Astrocyte (in vitro differentiated cells and primary cell): ENCODE data around the gene USP21. TPM values are rescaled to one million over a fixed set of nuclear protein-coding genes. Genes with fewer than 3 reads are reported as not detected.

Experiments used
- DNase-seq: peaks from one replicate; pipeline ENCODE4 v3.0.0-alpha.2; 2010; ENCODE audit warnings: low read depth
- FAIRE-seq: peaks from 2 replicates; lab custom pipeline; 2011; peaks lifted over from hg19 to GRCh38; lab: Jason Lieb, UNC
- H2AFZ ChIP-seq: 2 replicates; pipeline ENCODE4 v1.6.0; 2012; ENCODE audit warnings: low read depth, low read length, inconsistent platforms
- H3K27ac ChIP-seq: 2 replicates; pipeline ENCODE4 v1.5.1; 2011; ENCODE audit warnings: low read depth, low read length, inconsistent platforms
- H3K27me3 ChIP-seq: 2 replicates; pipeline ENCODE4 v1.6.0; 2011; ENCODE audit warnings: low read length, inconsistent platforms; ENCODE audit not compliant: insufficient read depth
- H3K36me3 ChIP-seq: 2 replicates; pipeline ENCODE4 v1.5.1; 2011; ENCODE audit warnings: low read length, inconsistent platforms; ENCODE audit not compliant: insufficient read depth
- H3K4me1 ChIP-seq: 2 replicates; pipeline ENCODE4 v1.5.1; 2011; ENCODE audit warnings: low read length, inconsistent platforms; ENCODE audit not compliant: insufficient read depth
- H3K4me2 ChIP-seq: 2 replicates; pipeline ENCODE4 v1.6.0; 2012; ENCODE audit warnings: low read length, inconsistent platforms
- H3K4me3 ChIP-seq: 2 replicates; pipeline ENCODE4 v1.5.1; 2011; ENCODE audit warnings: low read depth, mild to moderate bottlenecking, low read length, inconsistent platforms; ENCODE audit not compliant: insufficient read depth
- H3K79me2 ChIP-seq: 2 replicates; pipeline ENCODE4 v1.6.0; 2012; ENCODE audit warnings: mild to moderate bottlenecking, low read length, inconsistent platforms; ENCODE audit not compliant: insufficient read depth
- H3K9ac ChIP-seq: 2 replicates; pipeline ENCODE4 v1.6.0; 2012; ENCODE audit warnings: mild to moderate bottlenecking, low read length, inconsistent platforms
- H3K9me3 ChIP-seq: 2 replicates; pipeline ENCODE4 v1.5.1; 2012; ENCODE audit warnings: low read depth, mild to moderate bottlenecking, low read length, inconsistent platforms; ENCODE audit not compliant: insufficient read depth
- H4K20me1 ChIP-seq: 2 replicates; pipeline ENCODE4 v1.6.0; 2012; ENCODE audit warnings: low read length, inconsistent platforms; ENCODE audit not compliant: insufficient read depth
- H3K27ac Mint-ChIP-seq: one replicate; pipeline ENCODE4 v1.8.0; 2021; ENCODE audit warnings: mild to moderate bottlenecking, mixed read lengths; ENCODE audit not compliant: unreplicated experiment
- H3K27me3 Mint-ChIP-seq: one replicate; pipeline ENCODE4 v1.8.0; 2021; ENCODE audit warnings: low read depth, mixed read lengths; ENCODE audit not compliant: unreplicated experiment
- H3K36me3 Mint-ChIP-seq: one replicate; pipeline ENCODE4 v1.8.0; 2021; ENCODE audit warnings: low read depth, mixed read lengths; ENCODE audit not compliant: unreplicated experiment
- H3K4me1 Mint-ChIP-seq: one replicate; pipeline ENCODE4 v1.8.0; 2021; ENCODE audit warnings: low read depth, mixed read lengths; ENCODE audit not compliant: unreplicated experiment
- H3K4me3 Mint-ChIP-seq: one replicate; pipeline ENCODE4 v1.8.0; 2021; ENCODE audit warnings: mild to moderate bottlenecking, moderate library complexity, mixed read lengths; ENCODE audit not compliant: unreplicated experiment
- H3K9me3 Mint-ChIP-seq: one replicate; pipeline ENCODE4 v1.8.0; 2021; ENCODE audit warnings: mild to moderate bottlenecking, mixed read lengths; ENCODE audit not compliant: unreplicated experiment
- CTCF ChIP-seq: IDR thresholded peaks from 2 replicates; pipeline ENCODE4 v1.5.1; 2011; ENCODE audit warnings: low read depth, mild to moderate bottlenecking, inconsistent platforms, low read length, moderate library complexity; ENCODE audit not compliant: insufficient read depth
- EZH2 ChIP-seq: IDR thresholded peaks from 2 replicates; pipeline ENCODE4 v1.6.1; 2012; ENCODE audit warnings: mild to moderate bottlenecking, low read length, inconsistent platforms; ENCODE audit not compliant: insufficient read depth
- total RNA-seq: library from RNA; stranded (reverse); gene quantifications from 2 replicates; pipeline ENCODE4 v1.2.1, GENCODE V29; 2021

Gene USP21
- total RNA-seq, 1 donor from 2014 or later: 14.4 TPM

GRCh38 chr1:161187311-161187710, 28.0 kb downstream of the USP21 start:
- Mint-ChIP-seq H3K36me3 (peaks cover 2% of the 10 kb centered on the region), H3K9me3 (peaks cover 2% of the 10 kb centered on the region), H3K4me1 (peaks cover 10% of the 10 kb centered on the region), H3K27me3 (peaks cover 6% of the 10 kb centered on the region), H3K4me3 (no peak overlapping the region), H3K27ac (no peak overlapping the region)
- Histone ChIP-seq H3K27ac (no peak overlapping the region), H3K4me2 (no peak overlapping the region), H3K36me3 (no peaks in the 10 kb centered on the region), H2AFZ (no peak overlapping the region), H3K27me3 (no peaks in the 10 kb centered on the region), H3K9me3 (no peaks in the 10 kb centered on the region), H3K4me1 (peaks cover 2% of the 10 kb centered on the region), H3K9ac (no peak overlapping the region), H4K20me1 (no peaks in the 10 kb centered on the region), H3K4me3 (no peak overlapping the region), H3K79me2 (no peaks in the 10 kb centered on the region)
- no peak for FAIRE-seq
- no peak for DNase-seq
- TF ChIP-seq EZH2: no peak
- no peak for TF ChIP-seq CTCF

- H3K27me3 ChIP-seq: no peaks in the 10 kb centered on the region
- H3K9me3 ChIP-seq: no peaks in the 10 kb centered on the region
- H3K27me3 Mint-ChIP-seq: peaks cover 6% of the 10 kb centered on the region
- H2AFZ ChIP-seq: no peak overlapping the region
- no peaks in the 10 kb centered on the region for H4K20me1 ChIP-seq
- no peak for TF ChIP-seq EZH2
- no peak for TF ChIP-seq CTCF
- no peak overlapping the region for H3K27ac Mint-ChIP-seq
- H3K4me2 ChIP-seq: no peak overlapping the region
- H3K79me2 ChIP-seq: no peaks in the 10 kb centered on the region
- H3K4me1 ChIP-seq: no peaks in the 10 kb centered on the region
- H3K36me3 Mint-ChIP-seq: peaks cover 2% of the 10 kb centered on the region
- H3K27ac ChIP-seq: no peak overlapping the region
- H3K4me1 Mint-ChIP-seq: peaks cover 13% of the 10 kb centered on the region
- FAIRE-seq: no peak
- H3K4me3 Mint-ChIP-seq: no peak overlapping the region
- H3K36me3 ChIP-seq: no peaks in the 10 kb centered on the region
- H3K9ac ChIP-seq: no peak overlapping the region
- no peak for DNase-seq
- H3K4me3 ChIP-seq: no peak overlapping the region
- H3K9me3 Mint-ChIP-seq: peaks cover 2% of the 10 kb centered on the region
These were observed 29.1 kb downstream of the USP21 start for GRCh38 chr1:161188381-161188780.

- no peak overlapping the region for H3K4me3 Mint-ChIP-seq
- peaks cover 13% of the 10 kb centered on the region for H3K4me1 Mint-ChIP-seq
- peaks cover 6% of the 10 kb centered on the region for H3K27me3 Mint-ChIP-seq
- Histone ChIP-seq H3K27ac (no peak overlapping the region), H3K36me3 (no peaks in the 10 kb centered on the region), H3K79me2 (no peaks in the 10 kb centered on the region), H3K27me3 (no peaks in the 10 kb centered on the region), H3K4me3 (no peak overlapping the region), H3K9me3 (no peaks in the 10 kb centered on the region), H4K20me1 (no peaks in the 10 kb centered on the region), H3K4me1 (no peaks in the 10 kb centered on the region), H3K4me2 (no peak overlapping the region), H2AFZ (no peak overlapping the region), H3K9ac (no peak overlapping the region)
- DNase-seq (no peak), FAIRE-seq (no peak)
- H3K36me3 Mint-ChIP-seq: peaks cover 2% of the 10 kb centered on the region
- TF ChIP-seq CTCF: no peak
- no peak for TF ChIP-seq EZH2
- peaks cover 2% of the 10 kb centered on the region for H3K9me3 Mint-ChIP-seq
- no peak overlapping the region for H3K27ac Mint-ChIP-seq
These were observed 29.7 kb downstream of the USP21 start for GRCh38 chr1:161189036-161189435.
